K562 (cell line): Measurements from ENCODE around the gene RRAS. TPM values are rescaled to one million over a fixed set of nuclear protein-coding genes. Genes with fewer than 3 reads are reported as not detected.

ENCODE experiments used
- EZH2 ChIP-seq: IDR thresholded peaks from 2 replicates; pipeline ENCODE4 v1.6.1; 2012; ENCODE audit warnings: low read depth, mild to moderate bottlenecking, inconsistent platforms, low read length, borderline replicate concordance
- FOXP4 ChIP-seq: sonication (generic); formaldehyde crosslinking; IDR thresholded peaks from 2 replicates; pipeline ENCODE4 v1.8.0; 2022; ENCODE audit warnings: mild to moderate bottlenecking, missing genetic modification reagents, borderline replicate concordance
- HOXB6 ChIP-seq: fragments of 250-450 bp; sonication (Bioruptor Pico); IDR thresholded peaks from 2 replicates; pipeline ENCODE4 v1.5.1; 2022; ENCODE audit warnings: mild to moderate bottlenecking, borderline replicate concordance
- L3MBTL2 ChIP-seq: fragments of 450-650 bp; IDR thresholded peaks from 2 replicates; pipeline ENCODE4 v1.6.1; 2016; ENCODE audit warnings: mild to moderate bottlenecking, moderate library complexity
- NFIX ChIP-seq: fragments of 250-450 bp; sonication (Bioruptor Pico); IDR thresholded peaks from 2 replicates; pipeline ENCODE4 v1.4.0; 2020; ENCODE audit warnings: low read depth, mild to moderate bottlenecking, moderate library complexity
- NRF1 ChIP-seq, 2 experiments: fragments of 450-650 bp; IDR thresholded peaks in 1 of 2; conservative IDR thresholded peaks in 1 of 2; 2 replicates each; pipeline ENCODE4 v1.6.1; 2014; ENCODE audit warnings: mild to moderate bottlenecking in 2 of 2
- SP1 ChIP-seq: sonication (generic); formaldehyde crosslinking; IDR thresholded peaks from 2 replicates; pipeline ENCODE4 v1.8.1; 2022; ENCODE audit warnings: mild to moderate bottlenecking, missing genetic modification reagents
- ZBTB8A ChIP-seq: fragments of 450-650 bp; IDR thresholded peaks from 2 replicates; pipeline ENCODE4 v1.6.1; 2018; ENCODE audit warnings: mild to moderate bottlenecking, moderate library complexity; ENCODE audit not compliant: partially characterized antibody
- ZNF232 ChIP-seq: sonication (generic); formaldehyde crosslinking; IDR thresholded peaks from 2 replicates; pipeline ENCODE4 v1.8.0; 2022; ENCODE audit warnings: mild to moderate bottlenecking, missing genetic modification reagents
- ZNF253 ChIP-seq: fragments of 250-450 bp; sonication (Bioruptor Pico); conservative IDR thresholded peaks from 2 replicates; pipeline ENCODE4 v1.6.1; 2021; ENCODE audit warnings: mild to moderate bottlenecking
- ZNF324 ChIP-seq: fragments of 250-450 bp; sonication (Bioruptor Pico); IDR thresholded peaks from 2 replicates; pipeline ENCODE4 v1.4.0; 2020; ENCODE audit warnings: mild to moderate bottlenecking
- ZNF408 ChIP-seq: fragments of 250-450 bp; sonication (Bioruptor Pico); IDR thresholded peaks from 2 replicates; pipeline ENCODE4 v1.4.0; 2020; ENCODE audit warnings: low read depth, mild to moderate bottlenecking, moderate library complexity
- ZNF41 ChIP-seq: fragments of 250-450 bp; sonication (Bioruptor Pico); conservative IDR thresholded peaks from 2 replicates; pipeline ENCODE4 v1.4.0; 2020; ENCODE audit warnings: mild to moderate bottlenecking
- ZNF609 ChIP-seq: sonication (generic); formaldehyde crosslinking; IDR thresholded peaks from 2 replicates; pipeline ENCODE4 v1.8.1; 2023; ENCODE audit warnings: missing genetic modification reagents, mild to moderate bottlenecking, borderline replicate concordance
- polyA plus RNA-seq, 8 experiments: library from polyadenylated mRNA; depleted of rRNA in 4 of 8; stranded (reverse) in 5 of 8; unstranded in 3 of 8; fragments of >200 nt; fragmentation: Nextera tagmentation in 2 of 8; fragmentation: Illumina TruSeq in 1 of 8; extraction: Ambion mirVana in 2 of 8; extraction: Trizol in 1 of 8; gene quantifications; 2 replicates each; pipeline versions ENCODE4 v1.2.1 to v1.2.3, GENCODE V29; 2011 to 2014; ENCODE audit warnings: inconsistent platforms in 1 of 8, missing spikeins in 1 of 8
- total RNA-seq, 7 experiments: library from RNA; depleted of rRNA in 6 of 7; stranded (reverse); fragments of >200 nt in 6 of 7; fragmentation: Illumina TruSeq in 2 of 7; extraction: Trizol in 2 of 7; gene quantifications; 2 replicates each; pipeline versions ENCODE4 v1.2.1 to v1.2.3, GENCODE V29; 2011 to 2021; ENCODE audit warnings: low replicate concordance in 1 of 7
- TF ChIP-seq, protein P1 (sequence below), 3 experiments: fragments of 200-800 bp in 1 of 3; fragments of 250-450 bp in 1 of 3; fragments of 450-650 bp in 1 of 3; sonication (Bioruptor Pico) in 1 of 3; sonication (Bioruptor generic) in 1 of 3; formaldehyde crosslinking in 1 of 3; IDR thresholded peaks; 2 replicates each; pipeline versions ENCODE4 v1.6.1 to v1.8.0; 2016 to 2022; ENCODE audit warnings: mild to moderate bottlenecking in 2 of 3, missing genetic modification characterization in 2 of 3, missing compliant biosample characterization in 1 of 3, moderate library complexity in 1 of 3

The RRAS gene
- total and polyA plus RNA-seq, 9 of the 15 experiments (the other 6 are each of a cell fraction or from before 2014, with no cell fraction given) = 0.70 to 17.3 (median 8.2) TPM

DNA sequence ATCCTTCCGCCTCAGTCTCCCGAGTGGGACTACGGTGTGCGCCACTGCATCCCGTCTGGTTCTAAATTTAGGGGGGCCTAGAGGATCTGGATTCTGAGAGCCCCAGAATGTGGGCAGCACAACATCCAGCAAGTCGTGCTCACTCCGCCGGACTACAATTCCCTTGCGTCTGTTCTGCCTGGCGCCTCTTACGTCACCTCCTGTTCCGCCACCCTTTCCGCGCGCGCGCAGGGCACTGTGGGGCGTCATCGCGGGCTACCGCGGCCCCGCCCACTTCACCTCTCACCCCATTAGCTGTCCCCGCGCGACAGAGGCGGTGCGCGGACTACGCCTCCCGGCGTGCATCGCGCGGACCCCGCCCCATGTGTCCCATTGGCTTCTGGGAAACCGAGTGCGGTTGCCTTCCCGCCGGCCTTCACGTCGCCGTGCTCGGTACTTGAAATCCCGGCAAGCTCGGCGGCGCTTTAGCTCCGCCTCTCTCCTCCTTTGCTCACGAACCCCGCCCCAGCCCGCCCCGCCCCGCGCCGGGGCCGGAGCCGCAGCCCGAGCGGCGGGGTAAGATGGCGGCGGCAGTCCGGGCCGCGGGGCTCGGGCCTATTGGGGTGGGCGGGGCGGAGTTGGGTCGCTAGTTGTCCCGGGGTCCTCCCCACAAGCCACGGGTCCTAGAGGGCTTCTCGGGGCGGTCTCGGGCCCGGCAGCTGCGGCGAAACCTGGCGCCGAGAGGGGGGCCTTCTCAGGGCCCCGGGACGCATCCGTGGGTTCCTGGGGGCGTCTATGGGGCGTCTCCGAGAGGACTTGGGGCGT, 1.9 kb upstream of the RRAS start, which contains the start of gene SCAF1 (continued):
- no peak for TF ChIP-seq FOXP4 (CRISPR knock-in tag)
- no peak for TF ChIP-seq ZNF253
- TF ChIP-seq ZBTB8A = no peak
- TF ChIP-seq NRF1 (conservative IDR thresholded peaks at IDR 0.05 in 1 of 2, IDR thresholded peaks at IDR 0.05 in 1 of 2) = peak; percentile 95 to 96
- TF ChIP-seq ZNF408 (CRISPR knock-in tag) = no peak
- no peak for TF ChIP-seq ZNF609
- TF ChIP-seq EZH2 = no peak
- TF ChIP-seq ZNF324 = no peak
- TF ChIP-seq NFIX (CRISPR knock-in tag) = no peak
- no peak for TF ChIP-seq ZNF232 (CRISPR knock-in tag)
- TF ChIP-seq, protein P1, sequence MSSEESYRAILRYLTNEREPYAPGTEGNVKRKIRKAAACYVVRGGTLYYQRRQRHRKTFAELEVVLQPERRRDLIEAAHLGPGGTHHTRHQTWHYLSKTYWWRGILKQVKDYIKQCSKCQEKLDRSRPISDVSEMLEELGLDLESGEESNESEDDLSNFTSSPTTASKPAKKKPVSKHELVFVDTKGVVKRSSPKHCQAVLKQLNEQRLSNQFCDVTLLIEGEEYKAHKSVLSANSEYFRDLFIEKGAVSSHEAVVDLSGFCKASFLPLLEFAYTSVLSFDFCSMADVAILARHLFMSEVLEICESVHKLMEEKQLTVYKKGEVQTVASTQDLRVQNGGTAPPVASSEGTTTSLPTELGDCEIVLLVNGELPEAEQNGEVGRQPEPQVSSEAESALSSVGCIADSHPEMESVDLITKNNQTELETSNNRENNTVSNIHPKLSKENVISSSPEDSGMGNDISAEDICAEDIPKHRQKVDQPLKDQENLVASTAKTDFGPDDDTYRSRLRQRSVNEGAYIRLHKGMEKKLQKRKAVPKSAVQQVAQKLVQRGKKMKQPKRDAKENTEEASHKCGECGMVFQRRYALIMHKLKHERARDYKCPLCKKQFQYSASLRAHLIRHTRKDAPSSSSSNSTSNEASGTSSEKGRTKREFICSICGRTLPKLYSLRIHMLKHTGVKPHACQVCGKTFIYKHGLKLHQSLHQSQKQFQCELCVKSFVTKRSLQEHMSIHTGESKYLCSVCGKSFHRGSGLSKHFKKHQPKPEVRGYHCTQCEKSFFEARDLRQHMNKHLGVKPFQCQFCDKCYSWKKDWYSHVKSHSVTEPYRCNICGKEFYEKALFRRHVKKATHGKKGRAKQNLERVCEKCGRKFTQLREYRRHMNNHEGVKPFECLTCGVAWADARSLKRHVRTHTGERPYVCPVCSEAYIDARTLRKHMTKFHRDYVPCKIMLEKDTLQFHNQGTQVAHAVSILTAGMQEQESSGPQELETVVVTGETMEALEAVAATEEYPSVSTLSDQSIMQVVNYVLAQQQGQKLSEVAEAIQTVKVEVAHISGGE (CRISPR knock-in tag; IDR thresholded peaks at IDR 0.05) = peak in 1 of 3 experiments; percentile 91; a peak in 3 of 6 replicates
- TF ChIP-seq SP1 (CRISPR knock-in tag) = peak; percentile 100
- TF ChIP-seq ZNF41 (CRISPR knock-in tag) = no peak
- TF ChIP-seq HOXB6 (CRISPR knock-in tag) = no peak
- TF ChIP-seq L3MBTL2 = peak; percentile 65; the same call in 1 of the 2 replicates
